SK-N-SH treated with all-trans-retinoic acid at 6 μM for 48 hours (cell line): Measurements from ENCODE around the gene EXOC5.

ENCODE experiments used
- ATAC-seq: fragments of 200-7000 bp; cut with Tn5 transposase; 3 replicates; pipeline ENCODE4 v1.9.1; 2020; ENCODE audit warnings: mild to moderate bottlenecking, moderate library complexity
- ARNTL ChIP-seq: fragments of 450-650 bp; formaldehyde crosslinking; IDR thresholded peaks from 2 replicates; pipeline ENCODE4 v1.5.0; 2020; ENCODE audit warnings: low read depth, mild to moderate bottlenecking, moderate library complexity, borderline replicate concordance
- BACH2 ChIP-seq: fragments of 250-450 bp; sonication (Bioruptor Pico); IDR thresholded peaks from 2 replicates; pipeline ENCODE4 v1.9.0; 2021; ENCODE audit warnings: mild to moderate bottlenecking, borderline replicate concordance
- CSDC2 ChIP-seq: fragments of 250-450 bp; sonication (Bioruptor Pico); IDR thresholded peaks from 2 replicates; pipeline ENCODE4 v1.5.0; 2020; ENCODE audit warnings: mild to moderate bottlenecking, moderate library complexity
- ESRRG ChIP-seq: fragments of 250-450 bp; sonication (Bioruptor Pico); IDR thresholded peaks from 2 replicates; pipeline ENCODE4 v1.6.1; 2021; ENCODE audit warnings: mild to moderate bottlenecking
- GLIS3 ChIP-seq: fragments of 250-450 bp; sonication (Bioruptor Pico); IDR thresholded peaks from 2 replicates; pipeline ENCODE4 v1.5.0; 2020; ENCODE audit warnings: mild to moderate bottlenecking, moderate library complexity
- ISL1 ChIP-seq: fragments of 250-450 bp; sonication (Bioruptor Pico); IDR thresholded peaks from 2 replicates; pipeline ENCODE4 v2.1.2; 2022; ENCODE audit warnings: mild to moderate bottlenecking, moderate library complexity
- OSR1 ChIP-seq: fragments of 250-450 bp; sonication (Bioruptor Pico); IDR thresholded peaks from 2 replicates; pipeline ENCODE4 v1.8.0; 2022; ENCODE audit warnings: moderate library complexity, mild to moderate bottlenecking, inconsistent platforms
- PPARA ChIP-seq: fragments of 250-450 bp; sonication (Bioruptor Pico); IDR thresholded peaks from 2 replicates; pipeline ENCODE4 v1.5.0; 2020; ENCODE audit warnings: mild to moderate bottlenecking, borderline replicate concordance
- RARB ChIP-seq: fragments of 250-450 bp; sonication (Bioruptor Pico); IDR thresholded peaks from 2 replicates; pipeline ENCODE4 v1.8.0; 2021; ENCODE audit warnings: mild to moderate bottlenecking, moderate library complexity
- SNAI2 ChIP-seq: fragments of 250-450 bp; sonication (Bioruptor Pico); IDR thresholded peaks from 2 replicates; pipeline ENCODE4 v1.5.0; 2020; ENCODE audit warnings: mild to moderate bottlenecking, moderate library complexity
- TOX ChIP-seq: fragments of 250-450 bp; sonication (Bioruptor Pico); IDR thresholded peaks from 2 replicates; pipeline ENCODE4 v1.8.0; 2021; ENCODE audit warnings: mild to moderate bottlenecking, moderate library complexity, borderline replicate concordance
- ZC3H10 ChIP-seq: fragments of 250-450 bp; sonication (Bioruptor Pico); IDR thresholded peaks from 2 replicates; pipeline ENCODE4 v1.5.1; 2021; ENCODE audit warnings: mild to moderate bottlenecking, moderate library complexity
- ZFP3 ChIP-seq: fragments of 250-450 bp; sonication (Bioruptor Pico); IDR thresholded peaks from 2 replicates; pipeline ENCODE4 v1.5.0; 2020; ENCODE audit warnings: mild to moderate bottlenecking, moderate library complexity
- ZFP30 ChIP-seq: fragments of 450-650 bp; formaldehyde crosslinking; IDR thresholded peaks from 2 replicates; pipeline ENCODE4 v1.5.0; 2022; ENCODE audit warnings: mild to moderate bottlenecking, moderate library complexity
- ZNF565 ChIP-seq: fragments of 450-650 bp; formaldehyde crosslinking; conservative IDR thresholded peaks from 2 replicates; pipeline ENCODE4 v1.5.0; 2020; ENCODE audit warnings: low read depth, mild to moderate bottlenecking, moderate library complexity
- ZNF70 ChIP-seq: fragments of 450-650 bp; formaldehyde crosslinking; IDR thresholded peaks from 2 replicates; pipeline ENCODE4 v1.5.0; 2020; ENCODE audit warnings: mild to moderate bottlenecking, moderate library complexity
- ZNF8 ChIP-seq: fragments of 450-650 bp; formaldehyde crosslinking; IDR thresholded peaks from 2 replicates; pipeline ENCODE4 v1.5.0; 2020; ENCODE audit warnings: mild to moderate bottlenecking, moderate library complexity
- TF ChIP-seq, protein P1 (sequence below): fragments of 250-450 bp; sonication (Bioruptor Pico); IDR thresholded peaks from 2 replicates; pipeline ENCODE4 v1.5.1; 2021; ENCODE audit warnings: mild to moderate bottlenecking, moderate library complexity
- TF ChIP-seq, protein P2 (sequence below): fragments of 250-450 bp; sonication (Bioruptor Pico); IDR thresholded peaks from 2 replicates; pipeline ENCODE4 v1.5.1; 2020; ENCODE audit warnings: low read depth, mild to moderate bottlenecking, moderate library complexity
- TF ChIP-seq, protein P3 (sequence below): fragments of 250-450 bp; sonication (Bioruptor Pico); IDR thresholded peaks from 2 replicates; pipeline ENCODE4 v1.5.0; 2020; ENCODE audit warnings: mild to moderate bottlenecking, moderate library complexity
- TF ChIP-seq, protein P4 (sequence below): fragments of 250-450 bp; sonication (Bioruptor Pico); IDR thresholded peaks from 2 replicates; pipeline ENCODE4 v1.8.0; 2021; ENCODE audit warnings: low read depth, mild to moderate bottlenecking, moderate library complexity, borderline replicate concordance
- TF ChIP-seq, protein P5 (sequence below): fragments of 250-450 bp; sonication (Bioruptor Pico); IDR thresholded peaks from 2 replicates; pipeline ENCODE4 v1.8.0; 2020; ENCODE audit warnings: mild to moderate bottlenecking, moderate library complexity, borderline replicate concordance

EXOC5 gene

DNA sequence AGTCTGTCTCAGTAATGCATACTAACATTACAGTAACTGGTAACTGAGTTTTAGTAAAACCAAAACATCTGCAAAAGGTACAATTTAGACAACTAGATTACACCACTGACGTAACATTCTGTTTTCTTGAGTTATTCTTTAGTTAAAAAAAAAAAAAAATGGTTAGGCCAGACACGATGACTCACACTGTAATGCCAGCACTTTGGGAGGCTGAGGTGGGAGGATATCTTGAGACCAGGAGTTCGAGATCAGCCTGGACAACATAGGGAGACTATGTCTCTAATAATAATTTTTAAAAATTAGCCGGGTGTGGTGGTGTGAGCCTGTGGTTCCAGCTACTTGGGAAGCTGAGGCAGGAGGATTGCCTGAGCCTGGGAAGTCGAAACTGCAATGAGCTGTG lies 34.2 kb upstream of the EXOC5 start:
- no peak for ATAC-seq
- TF ChIP-seq OSR1 (no peak), ZFP30 (CRISPR knock-in tag) (no peak), ZNF70 (CRISPR knock-in tag) (no peak), ESRRG (CRISPR knock-in tag) (no peak), ISL1 (CRISPR knock-in tag) (no peak), ZC3H10 (no peak), ZFP3 (CRISPR knock-in tag) (no peak), ZNF565 (CRISPR knock-in tag) (no peak), PPARA (CRISPR knock-in tag) (no peak), BACH2 (CRISPR knock-in tag) (no peak), SNAI2 (CRISPR knock-in tag) (no peak)
- TF ChIP-seq, protein P1, sequence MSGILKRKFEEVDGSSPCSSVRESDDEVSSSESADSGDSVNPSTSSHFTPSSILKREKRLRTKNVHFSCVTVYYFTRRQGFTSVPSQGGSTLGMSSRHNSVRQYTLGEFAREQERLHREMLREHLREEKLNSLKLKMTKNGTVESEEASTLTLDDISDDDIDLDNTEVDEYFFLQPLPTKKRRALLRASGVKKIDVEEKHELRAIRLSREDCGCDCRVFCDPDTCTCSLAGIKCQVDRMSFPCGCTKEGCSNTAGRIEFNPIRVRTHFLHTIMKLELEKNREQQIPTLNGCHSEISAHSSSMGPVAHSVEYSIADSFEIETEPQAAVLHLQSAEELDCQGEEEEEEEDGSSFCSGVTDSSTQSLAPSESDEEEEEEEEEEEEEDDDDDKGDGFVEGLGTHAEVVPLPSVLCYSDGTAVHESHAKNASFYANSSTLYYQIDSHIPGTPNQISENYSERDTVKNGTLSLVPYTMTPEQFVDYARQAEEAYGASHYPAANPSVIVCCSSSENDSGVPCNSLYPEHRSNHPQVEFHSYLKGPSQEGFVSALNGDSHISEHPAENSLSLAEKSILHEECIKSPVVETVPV (CRISPR knock-in tag): no peak
- TF ChIP-seq, protein P2, sequence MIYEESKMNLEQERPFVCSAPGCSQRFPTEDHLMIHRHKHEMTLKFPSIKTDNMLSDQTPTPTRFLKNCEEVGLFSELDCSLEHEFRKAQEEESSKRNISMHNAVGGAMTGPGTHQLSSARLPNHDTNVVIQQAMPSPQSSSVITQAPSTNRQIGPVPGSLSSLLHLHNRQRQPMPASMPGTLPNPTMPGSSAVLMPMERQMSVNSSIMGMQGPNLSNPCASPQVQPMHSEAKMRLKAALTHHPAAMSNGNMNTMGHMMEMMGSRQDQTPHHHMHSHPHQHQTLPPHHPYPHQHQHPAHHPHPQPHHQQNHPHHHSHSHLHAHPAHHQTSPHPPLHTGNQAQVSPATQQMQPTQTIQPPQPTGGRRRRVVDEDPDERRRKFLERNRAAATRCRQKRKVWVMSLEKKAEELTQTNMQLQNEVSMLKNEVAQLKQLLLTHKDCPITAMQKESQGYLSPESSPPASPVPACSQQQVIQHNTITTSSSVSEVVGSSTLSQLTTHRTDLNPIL: no peak
- TF ChIP-seq, protein P3, sequence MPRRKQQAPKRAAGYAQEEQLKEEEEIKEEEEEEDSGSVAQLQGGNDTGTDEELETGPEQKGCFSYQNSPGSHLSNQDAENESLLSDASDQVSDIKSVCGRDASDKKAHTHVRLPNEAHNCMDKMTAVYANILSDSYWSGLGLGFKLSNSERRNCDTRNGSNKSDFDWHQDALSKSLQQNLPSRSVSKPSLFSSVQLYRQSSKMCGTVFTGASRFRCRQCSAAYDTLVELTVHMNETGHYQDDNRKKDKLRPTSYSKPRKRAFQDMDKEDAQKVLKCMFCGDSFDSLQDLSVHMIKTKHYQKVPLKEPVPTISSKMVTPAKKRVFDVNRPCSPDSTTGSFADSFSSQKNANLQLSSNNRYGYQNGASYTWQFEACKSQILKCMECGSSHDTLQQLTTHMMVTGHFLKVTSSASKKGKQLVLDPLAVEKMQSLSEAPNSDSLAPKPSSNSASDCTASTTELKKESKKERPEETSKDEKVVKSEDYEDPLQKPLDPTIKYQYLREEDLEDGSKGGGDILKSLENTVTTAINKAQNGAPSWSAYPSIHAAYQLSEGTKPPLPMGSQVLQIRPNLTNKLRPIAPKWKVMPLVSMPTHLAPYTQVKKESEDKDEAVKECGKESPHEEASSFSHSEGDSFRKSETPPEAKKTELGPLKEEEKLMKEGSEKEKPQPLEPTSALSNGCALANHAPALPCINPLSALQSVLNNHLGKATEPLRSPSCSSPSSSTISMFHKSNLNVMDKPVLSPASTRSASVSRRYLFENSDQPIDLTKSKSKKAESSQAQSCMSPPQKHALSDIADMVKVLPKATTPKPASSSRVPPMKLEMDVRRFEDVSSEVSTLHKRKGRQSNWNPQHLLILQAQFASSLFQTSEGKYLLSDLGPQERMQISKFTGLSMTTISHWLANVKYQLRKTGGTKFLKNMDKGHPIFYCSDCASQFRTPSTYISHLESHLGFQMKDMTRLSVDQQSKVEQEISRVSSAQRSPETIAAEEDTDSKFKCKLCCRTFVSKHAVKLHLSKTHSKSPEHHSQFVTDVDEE (CRISPR knock-in tag): no peak
- TF ChIP-seq, protein P4, sequence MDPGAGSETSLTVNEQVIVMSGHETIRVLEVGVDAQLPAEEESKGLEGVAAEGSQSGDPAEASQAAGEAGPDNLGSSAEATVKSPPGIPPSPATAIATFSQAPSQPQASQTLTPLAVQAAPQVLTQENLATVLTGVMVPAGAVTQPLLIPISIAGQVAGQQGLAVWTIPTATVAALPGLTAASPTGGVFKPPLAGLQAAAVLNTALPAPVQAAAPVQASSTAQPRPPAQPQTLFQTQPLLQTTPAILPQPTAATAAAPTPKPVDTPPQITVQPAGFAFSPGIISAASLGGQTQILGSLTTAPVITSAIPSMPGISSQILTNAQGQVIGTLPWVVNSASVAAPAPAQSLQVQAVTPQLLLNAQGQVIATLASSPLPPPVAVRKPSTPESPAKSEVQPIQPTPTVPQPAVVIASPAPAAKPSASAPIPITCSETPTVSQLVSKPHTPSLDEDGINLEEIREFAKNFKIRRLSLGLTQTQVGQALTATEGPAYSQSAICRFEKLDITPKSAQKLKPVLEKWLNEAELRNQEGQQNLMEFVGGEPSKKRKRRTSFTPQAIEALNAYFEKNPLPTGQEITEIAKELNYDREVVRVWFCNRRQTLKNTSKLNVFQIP: no peak

DNA sequence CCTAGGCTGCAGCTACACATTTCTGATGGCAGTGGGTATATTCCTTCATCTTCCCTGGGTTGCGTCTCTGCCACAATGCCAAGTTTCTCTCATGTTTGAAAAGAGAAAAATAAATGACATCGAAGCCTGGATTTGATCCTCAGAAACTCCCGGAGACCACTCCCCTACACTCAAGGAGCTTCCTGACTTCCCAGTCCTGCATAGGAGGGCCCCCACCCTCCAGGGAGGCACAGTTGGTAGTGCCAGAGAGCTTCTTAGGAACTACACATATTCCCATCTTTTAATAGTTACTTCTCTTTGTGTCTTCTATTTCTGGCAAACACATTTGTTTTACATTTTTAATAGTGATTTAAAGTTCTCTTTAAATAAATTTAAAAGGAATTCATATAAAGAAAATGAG lies 30.8 kb upstream of the EXOC5 start:
- no peak for ATAC-seq
- no peak for TF ChIP-seq CSDC2 (CRISPR knock-in tag)
- no peak for TF ChIP-seq ESRRG (CRISPR knock-in tag)
- TF ChIP-seq, protein P1 (CRISPR knock-in tag): no peak
- TF ChIP-seq OSR1: no peak
- TF ChIP-seq, protein P5, sequence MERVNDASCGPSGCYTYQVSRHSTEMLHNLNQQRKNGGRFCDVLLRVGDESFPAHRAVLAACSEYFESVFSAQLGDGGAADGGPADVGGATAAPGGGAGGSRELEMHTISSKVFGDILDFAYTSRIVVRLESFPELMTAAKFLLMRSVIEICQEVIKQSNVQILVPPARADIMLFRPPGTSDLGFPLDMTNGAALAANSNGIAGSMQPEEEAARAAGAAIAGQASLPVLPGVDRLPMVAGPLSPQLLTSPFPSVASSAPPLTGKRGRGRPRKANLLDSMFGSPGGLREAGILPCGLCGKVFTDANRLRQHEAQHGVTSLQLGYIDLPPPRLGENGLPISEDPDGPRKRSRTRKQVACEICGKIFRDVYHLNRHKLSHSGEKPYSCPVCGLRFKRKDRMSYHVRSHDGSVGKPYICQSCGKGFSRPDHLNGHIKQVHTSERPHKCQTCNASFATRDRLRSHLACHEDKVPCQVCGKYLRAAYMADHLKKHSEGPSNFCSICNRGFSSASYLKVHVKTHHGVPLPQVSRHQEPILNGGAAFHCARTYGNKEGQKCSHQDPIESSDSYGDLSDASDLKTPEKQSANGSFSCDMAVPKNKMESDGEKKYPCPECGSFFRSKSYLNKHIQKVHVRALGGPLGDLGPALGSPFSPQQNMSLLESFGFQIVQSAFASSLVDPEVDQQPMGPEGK (CRISPR knock-in tag): no peak
- no peak for TF ChIP-seq ZC3H10
- no peak for TF ChIP-seq PPARA (CRISPR knock-in tag)
- TF ChIP-seq RARB: no peak
- TF ChIP-seq ISL1 (CRISPR knock-in tag): no peak
- TF ChIP-seq BACH2 (CRISPR knock-in tag): no peak
- no peak for TF ChIP-seq ZNF70 (CRISPR knock-in tag)
- no peak for TF ChIP-seq TOX (CRISPR knock-in tag)
- TF ChIP-seq ARNTL (CRISPR knock-in tag): no peak

DNA sequence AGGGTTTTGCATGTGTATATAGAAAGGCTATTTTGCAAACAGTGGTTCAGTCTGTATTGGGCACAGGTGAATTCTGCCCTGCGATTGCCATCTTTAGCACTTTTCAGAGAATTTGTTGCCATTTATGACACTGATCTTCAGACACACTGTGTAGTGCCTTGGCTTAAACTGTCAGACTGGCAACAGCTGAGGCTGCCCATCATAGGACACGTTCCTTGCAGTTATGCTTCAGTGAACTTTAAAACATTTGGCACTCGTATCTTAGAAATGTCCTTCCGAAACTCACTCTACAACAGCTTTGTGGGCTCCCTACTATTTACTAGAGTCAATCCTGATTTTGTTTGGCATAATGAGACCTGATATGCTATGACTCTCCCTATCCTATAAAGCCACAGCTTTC lies 29.1 kb upstream of the EXOC5 start:
- no peak for ATAC-seq
- no peak for TF ChIP-seq ZFP3 (CRISPR knock-in tag)
- TF ChIP-seq ZNF565 (CRISPR knock-in tag): no peak
- TF ChIP-seq ISL1 (CRISPR knock-in tag): no peak
- TF ChIP-seq RARB: no peak
- TF ChIP-seq ZNF8 (CRISPR knock-in tag): no peak
- no peak for TF ChIP-seq CSDC2 (CRISPR knock-in tag)
- TF ChIP-seq GLIS3 (CRISPR knock-in tag): no peak
- TF ChIP-seq, protein P4: no peak
- TF ChIP-seq, protein P2: no peak
